Hepatic stellate cell (primary cell): ENCODE measurements around the gene PRRG4.
"Not testable (repeated sequence)": the region's sequence is repeated elsewhere in the genome, so short reads cannot be mapped to it uniquely, and the experiment has no call there.

Experiments used
- DNase-seq: peaks from one replicate; pipeline ENCODE4 v3.0.0; 2011; ENCODE audit warnings: low spot score

Gene PRRG4

DNA sequence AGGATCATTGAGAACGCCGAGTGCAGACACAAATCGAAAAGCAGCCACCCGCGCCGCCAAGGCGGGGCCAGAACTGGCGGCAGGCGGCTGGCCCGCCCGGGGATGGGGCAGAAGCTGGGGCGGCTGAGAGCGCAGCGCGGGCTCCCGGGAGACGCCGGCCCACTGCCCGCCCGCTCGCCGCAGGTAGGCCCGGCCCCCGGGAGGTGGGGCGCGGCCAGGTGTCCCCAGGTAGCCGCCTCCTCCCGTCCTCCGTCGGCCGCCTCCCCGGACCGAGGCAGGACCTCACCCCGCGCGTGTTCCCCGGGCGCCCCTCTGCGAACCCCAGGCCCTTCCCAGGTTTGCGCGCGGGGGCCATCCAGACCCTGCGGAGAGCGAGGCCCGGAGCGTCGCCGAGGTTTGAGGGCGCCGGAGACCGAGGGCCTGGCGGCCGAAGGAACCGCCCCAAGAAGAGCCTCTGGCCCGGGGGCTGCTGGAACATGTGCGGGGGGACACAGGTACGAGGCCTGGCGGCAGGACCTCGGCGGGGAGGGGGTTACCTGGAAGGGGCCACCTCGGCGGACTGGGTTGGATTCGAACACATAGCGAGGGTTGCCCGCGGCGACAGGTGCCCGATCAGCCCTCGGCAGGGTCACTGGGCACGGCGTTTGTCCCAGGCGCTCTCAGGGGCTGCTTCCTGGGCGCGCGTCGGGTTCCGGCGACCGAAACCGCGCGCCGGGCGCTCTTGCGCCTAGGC lies at the start of gene PRRG4:
PRRG4 (plus strand) TSS at position 248 of the 733 bp plus-strand sequence. CDS start 603 bp downstream, outside the sequence.
- peak; percentile 45 for DNase-seq

DNA sequence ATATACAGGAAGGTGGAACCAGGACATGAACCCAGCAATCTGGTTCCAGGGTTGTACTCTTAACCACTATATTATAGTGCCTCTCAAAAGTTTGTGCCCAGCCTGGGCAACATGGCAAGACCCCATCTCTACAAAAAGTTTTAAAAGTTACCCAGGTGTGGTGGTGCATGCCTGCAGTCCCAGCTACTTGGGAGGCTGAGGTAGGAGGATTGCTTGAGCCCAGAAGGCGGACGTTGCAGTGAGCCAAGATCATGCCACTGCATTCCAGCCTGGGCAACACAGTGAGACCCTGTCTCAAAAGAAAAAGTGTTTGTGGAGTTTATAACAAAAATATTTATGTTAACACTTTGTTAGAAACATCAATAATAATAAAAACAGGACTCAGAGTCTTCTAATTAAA lies 48.9 kb upstream of the PRRG4 start:
- not testable (repeated sequence) for DNase-seq

DNA sequence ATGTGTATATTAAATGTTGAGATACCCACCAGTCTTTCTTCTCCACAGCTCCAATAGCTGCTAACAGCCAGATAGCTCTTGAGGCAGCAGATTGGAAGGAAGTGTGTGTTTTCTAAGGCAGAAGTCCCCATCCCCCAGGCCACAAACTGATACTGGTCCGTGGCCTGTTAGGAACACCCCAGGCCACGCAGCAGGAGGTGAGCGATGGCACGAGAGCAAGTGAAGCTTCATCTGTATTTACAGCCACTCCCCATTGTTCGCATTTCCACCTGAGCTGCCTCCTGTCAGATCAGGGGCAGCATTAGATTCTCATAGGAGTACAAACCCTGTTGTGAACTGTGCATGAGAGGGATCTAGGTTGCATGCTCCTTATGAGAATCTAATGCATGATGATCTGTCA lies 48.0 kb upstream of the PRRG4 start:
- DNase-seq = no peak

DNA sequence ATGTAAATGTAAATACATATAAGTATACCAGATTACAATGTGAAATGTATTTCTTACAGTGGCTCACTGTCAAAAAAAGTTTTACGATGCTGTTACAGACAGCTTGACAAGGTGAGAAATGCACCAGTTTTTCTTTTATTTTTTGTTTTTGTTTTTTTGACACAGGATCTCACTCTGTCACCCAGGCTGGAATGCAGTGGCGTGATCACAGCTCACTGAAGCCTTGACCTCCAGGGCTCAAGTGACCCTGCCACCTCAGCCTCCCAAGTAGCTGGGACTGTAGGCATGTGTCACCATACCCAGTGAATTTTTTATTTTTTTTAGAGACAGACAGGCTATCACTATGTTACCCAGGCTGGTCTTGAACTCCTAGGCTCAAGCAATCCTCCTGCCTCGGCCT lies 44.5 kb upstream of the PRRG4 start:
- no peak for DNase-seq

DNA sequence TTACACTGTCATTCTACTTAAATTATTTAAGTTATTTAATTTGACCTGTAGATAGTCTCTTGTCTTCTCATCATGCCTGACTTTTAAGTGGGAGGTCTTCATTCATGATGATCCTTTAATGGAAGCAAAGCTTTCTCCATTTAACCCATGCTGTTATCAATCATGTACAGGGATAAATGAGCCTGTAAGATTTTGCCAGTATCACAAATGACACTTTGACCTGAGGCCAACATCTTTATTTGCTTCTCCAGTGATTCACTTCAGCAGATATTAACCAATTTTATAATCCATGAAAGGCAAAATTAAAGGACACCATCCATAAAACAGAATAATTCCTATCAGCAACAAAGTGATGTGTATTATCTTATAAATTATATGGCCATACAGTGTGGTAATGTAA lies 42.9 kb upstream of the PRRG4 start:
- DNase-seq = no peak

DNA sequence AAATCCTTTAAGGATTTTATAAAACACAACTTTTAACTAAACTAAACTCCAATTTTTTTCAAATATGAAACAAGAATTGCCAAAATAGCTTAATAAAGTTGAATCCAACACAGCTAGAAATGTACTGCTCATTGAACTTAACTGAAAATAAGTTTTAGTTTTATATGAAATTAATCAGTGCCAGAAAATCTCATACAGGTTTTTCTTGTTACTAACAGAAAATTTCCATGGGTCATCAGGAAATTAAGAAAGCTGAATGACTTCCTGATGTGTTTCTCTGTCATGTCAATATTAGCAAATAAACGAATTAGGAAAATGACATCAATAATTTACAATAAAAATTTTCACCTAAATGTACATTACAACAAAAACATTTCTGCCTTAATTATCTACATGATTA lies 38.8 kb upstream of the PRRG4 start:
- DNase-seq = no peak

DNA sequence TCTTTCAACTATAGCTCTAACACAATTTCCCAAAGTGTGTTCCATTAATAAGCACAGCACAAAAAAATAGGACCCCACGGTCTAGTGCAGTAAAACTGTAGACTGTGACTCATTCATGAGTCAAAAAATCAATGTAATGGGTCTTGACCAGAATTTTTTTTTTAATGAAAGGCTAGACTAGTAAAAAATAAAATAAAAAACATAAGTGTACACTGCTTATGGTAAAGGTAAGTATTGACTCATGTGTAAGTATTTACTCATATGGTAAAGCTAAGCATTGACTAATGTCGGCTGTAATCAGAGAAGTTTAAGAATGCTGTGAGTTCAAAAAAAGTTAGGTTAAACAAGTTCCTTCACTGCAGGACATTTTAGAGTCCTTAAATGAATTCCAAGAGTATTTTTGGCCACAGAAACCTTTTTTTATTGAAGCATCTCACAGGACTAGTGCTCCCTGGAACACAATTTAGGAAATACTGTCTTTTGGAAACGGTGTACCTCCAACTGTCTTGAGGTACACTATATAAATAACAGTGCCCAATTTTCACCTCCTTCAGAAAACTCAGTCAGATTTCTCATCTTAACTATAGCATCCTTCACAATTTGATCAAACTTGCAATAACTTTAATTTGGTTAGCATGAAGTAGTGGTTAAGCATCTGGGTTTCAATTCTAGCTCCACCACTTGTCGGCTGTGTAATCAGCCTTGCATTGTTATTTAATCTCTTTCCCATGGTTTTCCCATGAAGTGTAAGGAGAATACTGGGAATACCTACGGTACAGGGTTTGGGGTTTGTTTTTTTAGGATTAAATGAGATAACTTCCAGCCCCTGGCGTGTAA lies 37.4 kb upstream of the PRRG4 start:
- DNase-seq = no peak

DNA sequence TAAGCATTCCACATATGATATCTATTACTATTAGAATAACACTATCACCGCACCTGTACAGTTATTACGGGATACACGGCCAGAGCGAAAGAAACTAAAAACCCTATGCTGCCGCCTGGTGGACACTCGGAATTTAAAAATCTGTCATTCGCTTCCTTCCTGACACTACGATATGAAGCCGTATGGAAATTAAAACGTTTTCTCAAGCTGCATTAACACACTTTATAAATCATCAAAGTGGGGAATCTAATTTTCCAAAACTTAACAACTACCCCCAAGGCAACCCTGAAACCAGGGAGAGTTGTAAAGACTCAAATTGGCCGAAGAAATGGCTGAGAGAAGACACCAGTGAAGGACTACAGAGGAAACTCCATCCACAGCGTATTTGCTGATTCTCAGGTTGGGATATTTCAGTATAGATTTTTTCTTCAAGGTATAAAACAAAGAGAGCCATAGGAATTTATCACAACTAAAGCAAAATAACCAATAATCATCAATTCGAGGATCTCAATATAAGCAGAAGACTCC lies 36.7 kb upstream of the PRRG4 start:
- DNase-seq = peak; percentile 6

DNA sequence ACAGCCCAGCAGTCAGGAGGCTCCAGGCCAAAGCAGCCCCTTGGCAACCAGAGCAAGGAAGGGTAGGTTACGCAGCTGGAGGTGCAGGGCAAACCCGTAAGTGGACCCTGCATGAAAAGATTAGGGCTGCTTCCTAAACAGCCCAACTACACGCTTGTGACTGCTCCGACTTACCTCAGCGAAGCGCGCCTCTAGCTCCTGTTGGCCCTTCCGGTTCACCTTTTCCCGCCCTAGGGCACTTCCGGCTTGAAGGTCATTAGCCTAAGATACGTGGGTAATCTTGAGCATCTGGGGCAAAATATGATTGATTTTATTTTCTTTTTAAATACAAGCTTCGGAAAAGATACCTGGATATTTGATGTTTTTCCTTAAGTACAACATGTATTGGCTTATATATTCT lies 35.3 kb upstream of the PRRG4 start, which contains the start of gene CCDC73:
CCDC73 (minus strand) TSS at position 224 of the 400 bp plus-strand sequence. CDS start 34,419 bp downstream, outside the sequence.
- no peak for DNase-seq

DNA sequence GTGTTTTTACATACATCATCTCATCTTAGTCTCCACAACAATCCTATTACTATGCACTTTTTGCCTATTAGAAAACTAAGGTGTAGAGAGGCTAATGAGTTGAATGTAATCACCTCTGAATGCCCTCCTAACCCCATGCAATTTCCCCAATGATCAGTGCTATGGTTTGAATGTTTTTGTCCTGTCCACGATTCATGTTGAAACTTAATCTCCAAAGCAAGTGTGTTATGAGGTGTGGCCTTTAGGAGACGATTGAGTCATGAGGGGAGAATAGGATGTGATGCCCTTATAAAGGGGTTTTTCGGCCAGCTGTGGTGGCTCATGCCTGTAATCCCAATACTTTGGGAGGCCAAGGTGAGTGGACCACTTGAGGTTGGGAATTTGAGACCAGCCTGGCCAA lies 33.3 kb upstream of the PRRG4 start:
- no peak for DNase-seq

DNA sequence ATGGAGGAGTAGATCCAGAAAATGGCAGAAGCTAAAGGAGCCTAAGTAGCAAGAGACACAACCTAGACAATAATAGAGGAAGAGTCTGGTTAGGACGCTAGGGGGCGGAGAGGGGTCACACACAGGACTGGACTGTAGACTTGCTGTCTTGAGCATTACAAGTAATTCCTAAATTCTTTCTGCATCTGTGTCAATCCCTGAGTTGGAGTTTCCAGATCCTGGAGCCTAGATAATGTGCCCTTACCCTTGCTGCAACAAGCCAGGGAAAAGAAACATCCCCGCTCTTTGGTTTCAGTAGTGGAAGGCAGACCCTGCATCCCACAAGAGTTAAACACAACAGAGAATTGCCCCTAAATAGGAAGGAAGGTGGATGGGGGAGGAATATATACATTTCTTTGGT lies 20.4 kb upstream of the PRRG4 start:
- peak; percentile 48 for DNase-seq

DNA sequence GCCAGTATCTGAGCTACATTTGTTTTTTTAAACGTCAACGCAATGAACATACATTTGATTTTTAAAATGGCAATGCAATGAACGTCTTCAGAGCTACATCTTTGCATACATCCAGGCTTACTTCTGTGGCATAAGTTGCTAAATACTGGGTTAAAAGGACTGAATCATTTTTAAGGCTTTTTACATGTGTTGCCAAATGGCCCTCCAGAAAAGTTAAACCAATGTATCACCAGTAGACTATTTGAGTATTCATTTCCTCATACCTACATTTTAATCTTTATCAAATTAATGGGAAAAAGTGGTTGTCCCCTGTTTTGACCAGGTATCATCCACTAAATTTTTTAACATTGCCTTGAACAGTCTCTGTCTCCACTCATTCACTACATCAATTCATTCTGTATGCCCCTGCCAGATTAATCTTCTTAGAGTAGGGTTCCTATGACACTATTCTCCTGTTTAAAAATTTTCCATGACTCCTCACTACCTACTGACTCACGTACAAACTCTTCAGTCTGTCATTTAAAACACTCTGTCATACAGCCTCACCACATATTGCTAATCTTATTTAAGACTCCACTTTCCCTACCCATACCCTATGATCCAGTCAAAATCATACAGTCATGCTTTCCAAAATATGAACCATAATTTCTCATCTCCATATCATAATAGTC lies 12.4 kb upstream of the PRRG4 start:
- no peak for DNase-seq

DNA sequence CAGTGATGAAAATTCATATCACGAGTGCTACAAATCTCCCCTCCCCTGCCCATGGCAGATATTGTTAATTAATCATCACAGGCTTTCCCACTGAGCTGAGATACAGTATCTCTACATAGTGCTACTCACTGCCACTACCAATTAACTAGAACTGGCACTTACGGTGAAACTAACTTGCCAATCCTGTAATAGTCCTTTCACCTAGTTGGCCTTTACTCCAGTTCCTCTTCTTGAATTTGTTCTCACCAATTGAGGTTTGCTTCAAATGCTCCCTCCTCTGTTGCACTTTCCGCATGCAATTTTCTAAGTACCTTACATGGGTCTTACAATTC lies 11.9 kb upstream of the PRRG4 start:
- no peak for DNase-seq

DNA sequence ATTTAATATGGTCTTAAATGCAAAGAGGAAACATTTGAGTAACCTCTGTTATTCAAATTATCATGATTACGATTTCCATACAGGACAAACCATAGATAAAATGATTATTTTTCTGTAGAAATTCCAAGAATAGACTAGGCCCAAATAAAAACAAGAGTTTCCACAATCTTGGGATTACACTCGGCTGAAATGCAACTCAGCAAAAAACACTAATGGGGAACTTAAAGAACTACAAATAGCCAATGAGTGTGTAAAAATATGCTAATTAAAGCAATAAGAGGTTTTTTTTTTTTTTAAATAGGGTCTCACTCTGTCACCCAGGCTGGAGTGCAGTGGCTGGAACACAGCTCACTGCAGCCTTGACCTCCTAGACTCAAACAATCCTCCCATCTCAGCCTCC lies 10.5 kb upstream of the PRRG4 start:
- no peak for DNase-seq

DNA sequence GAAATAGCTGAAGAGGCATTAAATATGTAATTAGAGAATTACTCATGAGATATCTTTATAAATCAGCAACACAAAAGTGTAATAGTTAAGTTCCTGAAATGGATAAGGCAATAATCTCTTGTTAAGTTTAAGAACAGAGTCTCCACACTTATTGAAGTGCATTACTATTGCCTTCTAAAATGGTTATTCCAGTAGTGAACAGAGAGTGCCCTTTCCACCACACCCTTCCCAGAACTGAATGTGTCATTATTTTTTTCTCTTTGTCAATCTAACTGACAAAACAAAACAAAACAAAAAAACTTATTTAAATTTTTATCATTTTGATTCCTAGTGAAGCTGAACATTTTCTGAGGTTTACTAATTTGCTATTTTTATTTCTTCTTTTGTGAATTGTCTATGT lies 9.2 kb upstream of the PRRG4 start:
- DNase-seq = no peak

DNA sequence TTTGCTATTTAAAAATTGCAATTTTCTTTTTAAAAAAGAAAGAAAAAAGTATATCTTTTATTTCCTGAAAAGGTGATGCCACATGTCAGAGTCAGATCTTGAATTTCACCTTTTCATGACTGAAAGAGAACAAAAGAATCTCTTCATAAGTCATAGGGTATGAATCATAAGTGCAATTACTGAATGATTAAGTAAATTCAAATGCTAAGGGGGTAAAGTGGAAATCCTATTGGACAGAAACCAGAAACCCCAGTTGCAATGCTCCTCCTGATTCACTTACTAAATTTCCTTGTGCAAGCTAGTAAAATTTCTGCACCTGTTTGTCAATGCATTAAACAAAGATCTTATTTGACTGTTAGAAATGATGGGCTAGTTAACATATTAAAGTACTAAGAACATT lies 8.2 kb upstream of the PRRG4 start:
- DNase-seq = no peak

DNA sequence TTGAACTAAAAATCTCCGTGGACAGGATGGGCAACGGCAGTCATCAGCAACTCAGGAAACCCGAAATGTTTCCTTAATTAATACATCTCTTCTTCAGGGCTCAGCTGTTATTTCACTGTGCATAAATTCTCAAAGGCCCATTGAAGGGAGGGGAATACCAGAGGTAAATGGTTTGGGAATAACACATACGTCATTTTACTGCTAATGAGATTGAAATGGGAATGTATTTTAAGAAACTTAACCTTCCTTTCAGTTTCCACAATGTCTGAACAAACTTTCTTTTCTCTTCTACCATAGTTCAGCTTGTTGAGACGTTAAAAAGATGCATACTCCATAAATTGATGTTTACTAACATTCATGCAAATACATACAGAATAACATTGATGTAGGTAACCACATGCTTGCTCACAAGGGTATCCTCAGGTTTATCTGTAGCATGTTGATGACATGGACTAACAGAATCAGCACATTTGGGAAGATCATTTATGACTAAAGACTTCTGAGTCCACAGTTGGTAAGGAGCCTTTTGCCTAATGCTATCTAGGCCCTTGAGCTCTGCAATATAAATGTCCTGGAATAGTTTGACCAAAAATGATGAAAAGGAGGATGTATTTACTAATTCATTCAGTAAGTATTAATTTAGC lies 7.7 kb upstream of the PRRG4 start:
- no peak for DNase-seq

DNA sequence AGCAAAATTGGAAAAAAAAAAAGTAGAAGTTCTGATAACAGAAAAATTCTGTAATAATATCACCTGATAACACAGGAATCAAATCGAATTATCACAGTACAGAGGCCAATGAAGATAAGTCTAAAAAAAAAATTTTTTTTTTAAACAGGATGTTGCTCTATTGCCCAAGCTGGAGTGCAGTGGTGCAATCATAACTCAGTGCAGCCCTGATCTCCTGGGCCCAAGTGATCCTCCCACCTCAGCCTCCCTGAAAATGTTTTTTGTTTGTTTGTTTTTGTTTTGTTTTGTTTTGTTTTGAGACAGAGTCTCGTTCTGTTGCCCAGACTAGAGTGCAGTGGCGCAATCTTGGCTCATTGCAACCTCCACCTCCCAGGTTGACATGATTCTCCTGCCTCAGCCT lies 6.1 kb upstream of the PRRG4 start:
- DNase-seq = not testable (repeated sequence)

DNA sequence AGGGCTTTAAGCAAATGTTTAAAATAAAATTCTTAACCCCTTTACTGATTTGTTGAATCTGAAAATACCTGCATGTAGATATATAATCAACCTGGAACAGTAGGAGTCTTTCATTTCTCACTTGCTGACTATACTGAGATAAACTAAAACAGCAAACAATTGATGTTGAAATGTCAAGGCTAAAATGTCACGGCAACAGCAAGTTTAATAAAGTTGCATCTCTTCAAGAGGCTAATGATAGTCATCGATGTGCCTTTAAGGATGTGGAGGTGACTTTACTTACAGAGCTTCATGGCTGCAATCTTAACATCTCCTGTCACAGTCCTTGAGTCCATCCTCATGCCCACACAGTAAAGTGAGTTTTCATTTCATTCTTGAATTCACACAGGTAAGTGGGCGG lies 3.6 kb upstream of the PRRG4 start:
- DNase-seq = no peak

DNA sequence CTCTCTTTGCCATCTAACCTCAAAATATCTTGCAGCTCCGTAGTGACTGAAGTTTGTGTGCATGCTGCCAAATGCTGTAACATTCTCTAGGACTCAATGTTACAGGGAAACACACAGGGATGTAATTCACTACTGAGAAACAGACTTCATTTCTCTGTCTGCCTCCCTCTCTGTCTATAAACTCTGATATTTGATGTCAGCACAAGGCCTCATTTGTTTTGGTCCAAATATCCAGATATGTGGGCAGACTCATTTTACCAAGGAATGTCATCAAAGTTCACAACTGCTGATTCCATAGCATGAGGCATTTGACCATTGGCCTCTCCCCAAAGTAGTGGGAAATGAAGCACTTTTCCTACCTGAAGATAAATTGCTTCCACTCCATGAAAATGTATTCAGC lies 2.5 kb upstream of the PRRG4 start:
- DNase-seq = no peak

DNA sequence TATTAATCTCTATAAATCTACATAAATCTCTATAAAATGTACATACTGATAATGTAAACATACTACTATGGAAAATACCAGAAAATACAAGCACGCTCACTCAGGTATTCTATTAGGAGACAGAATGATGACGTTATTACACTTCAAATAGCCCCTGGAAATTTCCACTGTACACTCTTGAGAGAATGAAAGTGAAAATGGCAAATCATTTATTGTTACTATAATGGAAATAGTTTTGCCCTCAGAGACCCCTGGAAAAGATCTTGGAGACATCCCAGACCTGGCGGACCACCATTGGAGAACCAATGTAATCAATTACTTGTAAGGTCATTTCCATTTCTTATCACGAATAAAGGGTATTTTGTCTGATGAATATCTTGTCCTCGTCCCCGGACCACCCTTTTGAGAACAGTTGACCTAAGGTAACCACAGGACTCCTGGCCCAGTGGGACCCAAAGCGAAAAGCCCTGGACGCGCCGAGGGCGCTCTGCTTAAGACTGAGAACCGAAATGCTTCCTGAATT lies 509 bp upstream of the PRRG4 start:
- DNase-seq = no peak

DNA sequence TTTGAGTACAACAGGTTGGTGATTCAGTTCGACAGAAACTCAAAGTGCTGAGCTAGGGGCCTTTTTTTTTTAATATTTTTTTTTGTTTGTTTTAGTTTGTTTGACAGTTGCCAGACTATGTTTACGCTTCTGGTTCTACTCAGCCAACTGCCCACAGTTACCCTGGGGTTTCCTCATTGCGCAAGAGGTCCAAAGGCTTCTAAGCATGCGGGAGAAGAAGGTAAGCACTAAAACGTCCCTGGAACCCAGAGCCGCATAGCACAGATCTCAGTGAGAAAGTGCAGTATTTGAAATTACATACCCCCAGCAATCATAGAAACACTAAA lies 649 bp downstream of the PRRG4 start:
- DNase-seq = no peak
